WTC11 (cell line): ENCODE data around the gene TEKT5. TPM values are rescaled to one million over a fixed set of nuclear protein-coding genes. Genes with fewer than 3 reads are reported as not detected.

Source experiments
- ATAC-seq: fragments of 200-7000 bp; cut with Tn5 transposase; 2 replicates; pipeline ENCODE4 v1.10.0; 2021; ENCODE audit warnings: mild to moderate bottlenecking, moderate library complexity
- CTCF ChIA-PET: fragments of 300-600 bp; sonication (Branson Sonifier 250); formaldehyde crosslinking; loops from one replicate; lab custom pipeline; 2021; ENCODE audit warnings: antibody characterized with exemption; lab: Charles Lee
- POLR2A ChIA-PET: fragments of 350-600 bp; sonication (Branson Sonifier 250); formaldehyde crosslinking; loops from one replicate; lab custom pipeline; 2021; ENCODE audit warnings: antibody characterized with exemption; lab: Charles Lee
- DNase-seq: peaks from one replicate; pipeline ENCODE4 v3.0.0; 2021; ENCODE audit warnings: low spot score
- H3K27ac Mint-ChIP-seq: 2 replicates; pipeline ENCODE4 v1.8.0; 2021; ENCODE audit warnings: mixed read lengths
- H3K27me3 Mint-ChIP-seq: 2 replicates; pipeline ENCODE4 v1.8.0; 2021; ENCODE audit warnings: low read depth, mild to moderate bottlenecking, moderate library complexity, mixed read lengths
- H3K36me3 Mint-ChIP-seq: 2 replicates; pipeline ENCODE4 v1.8.0; 2021; ENCODE audit warnings: mixed read lengths
- H3K4me1 Mint-ChIP-seq: 2 replicates; pipeline ENCODE4 v1.8.0; 2022; ENCODE audit warnings: mixed read lengths
- H3K4me3 Mint-ChIP-seq: 2 replicates; pipeline ENCODE4 v1.8.0; 2021; ENCODE audit warnings: mild to moderate bottlenecking, moderate library complexity, mixed read lengths
- H3K9me3 Mint-ChIP-seq: 2 replicates; pipeline ENCODE4 v1.8.0; 2021; ENCODE audit warnings: mixed read lengths
- ELF4 ChIP-seq: sonication (generic); formaldehyde crosslinking; IDR thresholded peaks from 2 replicates; pipeline ENCODE4 v1.8.1; 2022; ENCODE audit warnings: low read depth, mild to moderate bottlenecking, moderate library complexity, missing genetic modification reagents
- MYBL2 ChIP-seq: sonication (generic); formaldehyde crosslinking; IDR thresholded peaks from 2 replicates; pipeline ENCODE4 v1.8.1; 2023; ENCODE audit warnings: mild to moderate bottlenecking, moderate library complexity, missing genetic modification reagents
- NFATC4 ChIP-seq: fragments of 250-450 bp; sonication (Bioruptor Pico); IDR thresholded peaks from 2 replicates; pipeline ENCODE4 v1.9.0; 2021; ENCODE audit warnings: mild to moderate bottlenecking
- NFYB ChIP-seq: sonication (generic); formaldehyde crosslinking; conservative IDR thresholded peaks from 2 replicates; pipeline ENCODE4 v1.8.0; 2022; ENCODE audit warnings: low read depth, missing genetic modification reagents
- SMAD3 ChIP-seq: sonication (generic); formaldehyde crosslinking; IDR thresholded peaks from 2 replicates; pipeline ENCODE4 v1.8.0; 2022; ENCODE audit warnings: missing genetic modification reagents, mild to moderate bottlenecking, borderline replicate concordance
- TP53 ChIP-seq: sonication (generic); formaldehyde crosslinking; IDR thresholded peaks from 2 replicates; pipeline ENCODE4 v1.8.1; 2023; ENCODE audit warnings: mild to moderate bottlenecking, missing genetic modification reagents
- total RNA-seq: library from RNA; stranded (reverse); gene quantifications from 3 replicates; pipeline ENCODE4 v1.2.3, GENCODE V29; 2021
- TF ChIP-seq, protein P1 (sequence below): sonication (generic); formaldehyde crosslinking; IDR thresholded peaks from 2 replicates; pipeline ENCODE4 v1.8.0; 2022; ENCODE audit warnings: mild to moderate bottlenecking, missing genetic modification reagents
- TF ChIP-seq, protein P2 (sequence below): sonication (generic); formaldehyde crosslinking; IDR thresholded peaks from 2 replicates; pipeline ENCODE4 v1.8.1; 2022; ENCODE audit warnings: mild to moderate bottlenecking, missing genetic modification reagents, moderate library complexity, borderline replicate concordance
- TF ChIP-seq, protein P3 (sequence below): sonication (generic); formaldehyde crosslinking; IDR thresholded peaks from 2 replicates; pipeline ENCODE4 v1.8.0; 2023; ENCODE audit warnings: missing genetic modification reagents, mild to moderate bottlenecking, borderline replicate concordance
- TF ChIP-seq, protein P4 (sequence below): fragments of 250-450 bp; sonication (Bioruptor Pico); IDR thresholded peaks from 2 replicates; pipeline ENCODE4 v1.9.0; 2021; ENCODE audit warnings: mild to moderate bottlenecking
- TF ChIP-seq, protein P5 (sequence below): sonication (generic); formaldehyde crosslinking; IDR thresholded peaks from 2 replicates; pipeline ENCODE4 v1.8.1; 2023; ENCODE audit warnings: mild to moderate bottlenecking, missing genetic modification reagents, moderate library complexity
- TF ChIP-seq, protein P6 (sequence below): sonication (generic); formaldehyde crosslinking; IDR thresholded peaks from 2 replicates; pipeline ENCODE4 v1.8.0; 2022; ENCODE audit warnings: missing genetic modification reagents
- TF ChIP-seq, protein P7 (sequence below): sonication (generic); formaldehyde crosslinking; IDR thresholded peaks from 2 replicates; pipeline ENCODE4 v1.8.1; 2022; ENCODE audit warnings: missing genetic modification reagents, borderline replicate concordance
- TF ChIP-seq, protein P8 (sequence below): fragments of 250-450 bp; sonication (Bioruptor Pico); IDR thresholded peaks from 2 replicates; pipeline ENCODE4 v2.1.2; 2022; ENCODE audit warnings: mild to moderate bottlenecking, moderate library complexity

Gene TEKT5
- total RNA-seq, 1 experiment from 2014 or later: 1.1 TPM

DNA sequence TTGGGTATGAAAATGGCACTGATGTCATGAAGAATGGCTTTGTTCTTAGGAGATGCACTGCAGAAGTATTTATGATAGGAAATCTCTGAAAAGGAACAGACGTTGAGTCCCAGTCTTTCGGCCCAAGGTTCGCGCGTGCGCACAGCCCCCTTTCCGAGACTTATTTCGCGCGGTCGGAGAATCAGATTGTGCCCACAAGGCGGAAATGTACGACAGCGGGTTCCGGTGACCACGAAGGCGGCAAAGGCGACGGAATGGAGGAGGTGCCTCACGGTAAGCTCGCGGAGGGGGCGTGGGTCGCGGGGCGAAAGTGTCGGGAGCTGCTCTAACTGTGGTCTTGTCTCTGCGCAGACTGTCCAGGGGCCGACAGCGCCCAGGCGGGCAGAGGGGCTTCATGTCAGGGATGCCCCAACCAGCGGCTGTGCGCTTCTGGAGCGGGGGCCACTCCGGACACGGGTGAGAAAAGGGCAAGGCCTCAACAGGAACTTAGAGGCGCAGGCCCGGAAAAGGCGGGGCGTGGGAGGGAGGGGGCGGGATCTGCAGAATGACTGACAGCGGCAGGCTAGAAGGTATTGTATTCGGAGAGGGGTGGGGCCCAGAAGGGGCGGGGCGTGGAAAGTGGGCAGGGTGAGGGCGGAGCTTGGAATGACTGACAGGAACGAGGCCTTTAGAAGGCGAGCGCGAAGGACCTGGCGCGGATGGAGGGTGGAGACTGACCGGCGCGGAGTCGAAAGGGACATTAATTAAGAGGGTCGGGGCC lies 49.1 kb upstream of the TEKT5 start, which contains the start of gene NUBP1 (continued):
- TF ChIP-seq, protein P1, sequence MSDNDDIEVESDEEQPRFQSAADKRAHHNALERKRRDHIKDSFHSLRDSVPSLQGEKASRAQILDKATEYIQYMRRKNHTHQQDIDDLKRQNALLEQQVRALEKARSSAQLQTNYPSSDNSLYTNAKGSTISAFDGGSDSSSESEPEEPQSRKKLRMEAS: peak; percentile 85
- no peak for TF ChIP-seq NFATC4
- no peak; the same call in 1 of the 2 replicates for TF ChIP-seq ELF4 (CRISPR knock-in tag)
- no peak for TF ChIP-seq NFYB (CRISPR knock-in tag)
- TF ChIP-seq, protein P2, sequence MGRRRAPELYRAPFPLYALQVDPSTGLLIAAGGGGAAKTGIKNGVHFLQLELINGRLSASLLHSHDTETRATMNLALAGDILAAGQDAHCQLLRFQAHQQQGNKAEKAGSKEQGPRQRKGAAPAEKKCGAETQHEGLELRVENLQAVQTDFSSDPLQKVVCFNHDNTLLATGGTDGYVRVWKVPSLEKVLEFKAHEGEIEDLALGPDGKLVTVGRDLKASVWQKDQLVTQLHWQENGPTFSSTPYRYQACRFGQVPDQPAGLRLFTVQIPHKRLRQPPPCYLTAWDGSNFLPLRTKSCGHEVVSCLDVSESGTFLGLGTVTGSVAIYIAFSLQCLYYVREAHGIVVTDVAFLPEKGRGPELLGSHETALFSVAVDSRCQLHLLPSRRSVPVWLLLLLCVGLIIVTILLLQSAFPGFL (CRISPR knock-in tag): peak; percentile 67; the same call in 1 of the 2 replicates
- TF ChIP-seq SMAD3 (CRISPR knock-in tag): no peak
- TF ChIP-seq, protein P3, sequence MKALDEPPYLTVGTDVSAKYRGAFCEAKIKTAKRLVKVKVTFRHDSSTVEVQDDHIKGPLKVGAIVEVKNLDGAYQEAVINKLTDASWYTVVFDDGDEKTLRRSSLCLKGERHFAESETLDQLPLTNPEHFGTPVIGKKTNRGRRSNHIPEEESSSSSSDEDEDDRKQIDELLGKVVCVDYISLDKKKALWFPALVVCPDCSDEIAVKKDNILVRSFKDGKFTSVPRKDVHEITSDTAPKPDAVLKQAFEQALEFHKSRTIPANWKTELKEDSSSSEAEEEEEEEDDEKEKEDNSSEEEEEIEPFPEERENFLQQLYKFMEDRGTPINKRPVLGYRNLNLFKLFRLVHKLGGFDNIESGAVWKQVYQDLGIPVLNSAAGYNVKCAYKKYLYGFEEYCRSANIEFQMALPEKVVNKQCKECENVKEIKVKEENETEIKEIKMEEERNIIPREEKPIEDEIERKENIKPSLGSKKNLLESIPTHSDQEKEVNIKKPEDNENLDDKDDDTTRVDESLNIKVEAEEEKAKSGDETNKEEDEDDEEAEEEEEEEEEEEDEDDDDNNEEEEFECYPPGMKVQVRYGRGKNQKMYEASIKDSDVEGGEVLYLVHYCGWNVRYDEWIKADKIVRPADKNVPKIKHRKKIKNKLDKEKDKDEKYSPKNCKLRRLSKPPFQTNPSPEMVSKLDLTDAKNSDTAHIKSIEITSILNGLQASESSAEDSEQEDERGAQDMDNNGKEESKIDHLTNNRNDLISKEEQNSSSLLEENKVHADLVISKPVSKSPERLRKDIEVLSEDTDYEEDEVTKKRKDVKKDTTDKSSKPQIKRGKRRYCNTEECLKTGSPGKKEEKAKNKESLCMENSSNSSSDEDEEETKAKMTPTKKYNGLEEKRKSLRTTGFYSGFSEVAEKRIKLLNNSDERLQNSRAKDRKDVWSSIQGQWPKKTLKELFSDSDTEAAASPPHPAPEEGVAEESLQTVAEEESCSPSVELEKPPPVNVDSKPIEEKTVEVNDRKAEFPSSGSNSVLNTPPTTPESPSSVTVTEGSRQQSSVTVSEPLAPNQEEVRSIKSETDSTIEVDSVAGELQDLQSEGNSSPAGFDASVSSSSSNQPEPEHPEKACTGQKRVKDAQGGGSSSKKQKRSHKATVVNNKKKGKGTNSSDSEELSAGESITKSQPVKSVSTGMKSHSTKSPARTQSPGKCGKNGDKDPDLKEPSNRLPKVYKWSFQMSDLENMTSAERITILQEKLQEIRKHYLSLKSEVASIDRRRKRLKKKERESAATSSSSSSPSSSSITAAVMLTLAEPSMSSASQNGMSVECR (CRISPR knock-in tag): peak; percentile 58; the same call in 1 of the 2 replicates
- TF ChIP-seq, protein P4, sequence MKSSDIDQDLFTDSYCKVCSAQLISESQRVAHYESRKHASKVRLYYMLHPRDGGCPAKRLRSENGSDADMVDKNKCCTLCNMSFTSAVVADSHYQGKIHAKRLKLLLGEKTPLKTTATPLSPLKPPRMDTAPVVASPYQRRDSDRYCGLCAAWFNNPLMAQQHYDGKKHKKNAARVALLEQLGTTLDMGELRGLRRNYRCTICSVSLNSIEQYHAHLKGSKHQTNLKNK (CRISPR knock-in tag): no peak
- TF ChIP-seq, protein P5, sequence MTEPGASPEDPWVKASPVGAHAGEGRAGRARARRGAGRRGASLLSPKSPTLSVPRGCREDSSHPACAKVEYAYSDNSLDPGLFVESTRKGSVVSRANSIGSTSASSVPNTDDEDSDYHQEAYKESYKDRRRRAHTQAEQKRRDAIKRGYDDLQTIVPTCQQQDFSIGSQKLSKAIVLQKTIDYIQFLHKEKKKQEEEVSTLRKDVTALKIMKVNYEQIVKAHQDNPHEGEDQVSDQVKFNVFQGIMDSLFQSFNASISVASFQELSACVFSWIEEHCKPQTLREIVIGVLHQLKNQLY (CRISPR knock-in tag): no peak
- TF ChIP-seq, all 79 proteins: peak for 16

DNA sequence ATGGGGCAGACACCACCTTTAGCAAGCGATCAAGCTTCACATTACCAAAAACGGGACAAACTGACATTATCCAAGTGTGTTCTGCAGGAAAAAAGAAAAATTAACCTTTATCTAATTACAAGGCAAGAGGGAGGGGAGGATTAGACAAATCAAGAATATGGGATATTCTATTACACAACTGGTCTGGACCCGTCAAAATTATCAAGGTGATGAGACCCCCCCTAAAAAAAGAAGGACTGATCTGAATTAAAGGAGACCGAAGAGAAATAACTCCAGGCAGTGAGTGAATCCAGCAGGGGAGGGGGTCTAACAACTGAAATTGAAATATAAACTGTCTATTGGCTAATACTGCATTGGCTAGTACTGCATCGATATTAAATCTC lies 48.5 kb upstream of the TEKT5 start:
- ChIA-PET POLR2A (interaction anchor here (1.0 kb wide), 1 partner anchor 75 kb away, joined by 3 read pairs; no protein-coding TSS in a partner anchor), CTCF (interaction anchor here (1.3 to 3.1 kb wide), 2 partner anchors 176 to 222 kb away, joined by 4 to 35 read pairs; no protein-coding TSS in a partner anchor)
- peak overlapping the region; percentile 97 for H3K27ac Mint-ChIP-seq
- H3K36me3 Mint-ChIP-seq: no peaks in the 10 kb centered on the region; the same call in 1 of the 2 replicates
- no peak for ATAC-seq
- H3K4me3 Mint-ChIP-seq: peak overlapping the region; percentile 88
- TF ChIP-seq TP53 (CRISPR knock-in tag): no peak
- no peak for TF ChIP-seq MYBL2 (CRISPR knock-in tag)
- H3K9me3 Mint-ChIP-seq: no peaks in the 10 kb centered on the region
- peaks cover 11% of the 10 kb centered on the region for H3K4me1 Mint-ChIP-seq
- no peak for DNase-seq
- H3K27me3 Mint-ChIP-seq: no peaks in the 10 kb centered on the region

DNA sequence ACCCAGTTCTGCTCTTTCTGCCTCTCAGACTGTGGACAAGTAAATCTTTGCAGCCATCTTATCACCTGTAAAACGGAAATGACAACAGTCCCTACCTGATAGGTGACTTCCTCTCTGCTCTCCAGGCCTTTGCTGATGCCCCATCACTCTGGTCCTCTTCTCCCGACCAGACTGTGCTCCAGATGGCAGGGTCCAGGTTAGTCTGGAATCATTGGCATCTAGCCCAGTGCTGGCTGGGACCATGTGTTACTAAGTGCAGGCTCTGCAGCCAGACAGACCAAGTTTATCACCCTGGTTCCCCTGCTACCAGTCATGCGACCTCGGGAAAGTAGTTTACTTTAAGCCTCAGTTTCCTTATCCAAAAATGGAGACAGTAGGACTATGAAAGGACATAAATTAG lies 47.1 kb upstream of the TEKT5 start:
- no peak for DNase-seq
- Mint-ChIP-seq H3K36me3 (no peaks in the 10 kb centered on the region; the same call in 1 of the 2 replicates), H3K27me3 (no peaks in the 10 kb centered on the region), H3K4me1 (peaks cover 11% of the 10 kb centered on the region), H3K4me3 (no peak overlapping the region), H3K9me3 (no peaks in the 10 kb centered on the region), H3K27ac (peak overlapping the region; percentile 57; the same call in 1 of the 2 replicates)
- ChIA-PET POLR2A (no interaction called here), CTCF (no interaction called here)
- no peak for ATAC-seq
- TF ChIP-seq, protein P5 (CRISPR knock-in tag): no peak
- TF ChIP-seq, protein P6, sequence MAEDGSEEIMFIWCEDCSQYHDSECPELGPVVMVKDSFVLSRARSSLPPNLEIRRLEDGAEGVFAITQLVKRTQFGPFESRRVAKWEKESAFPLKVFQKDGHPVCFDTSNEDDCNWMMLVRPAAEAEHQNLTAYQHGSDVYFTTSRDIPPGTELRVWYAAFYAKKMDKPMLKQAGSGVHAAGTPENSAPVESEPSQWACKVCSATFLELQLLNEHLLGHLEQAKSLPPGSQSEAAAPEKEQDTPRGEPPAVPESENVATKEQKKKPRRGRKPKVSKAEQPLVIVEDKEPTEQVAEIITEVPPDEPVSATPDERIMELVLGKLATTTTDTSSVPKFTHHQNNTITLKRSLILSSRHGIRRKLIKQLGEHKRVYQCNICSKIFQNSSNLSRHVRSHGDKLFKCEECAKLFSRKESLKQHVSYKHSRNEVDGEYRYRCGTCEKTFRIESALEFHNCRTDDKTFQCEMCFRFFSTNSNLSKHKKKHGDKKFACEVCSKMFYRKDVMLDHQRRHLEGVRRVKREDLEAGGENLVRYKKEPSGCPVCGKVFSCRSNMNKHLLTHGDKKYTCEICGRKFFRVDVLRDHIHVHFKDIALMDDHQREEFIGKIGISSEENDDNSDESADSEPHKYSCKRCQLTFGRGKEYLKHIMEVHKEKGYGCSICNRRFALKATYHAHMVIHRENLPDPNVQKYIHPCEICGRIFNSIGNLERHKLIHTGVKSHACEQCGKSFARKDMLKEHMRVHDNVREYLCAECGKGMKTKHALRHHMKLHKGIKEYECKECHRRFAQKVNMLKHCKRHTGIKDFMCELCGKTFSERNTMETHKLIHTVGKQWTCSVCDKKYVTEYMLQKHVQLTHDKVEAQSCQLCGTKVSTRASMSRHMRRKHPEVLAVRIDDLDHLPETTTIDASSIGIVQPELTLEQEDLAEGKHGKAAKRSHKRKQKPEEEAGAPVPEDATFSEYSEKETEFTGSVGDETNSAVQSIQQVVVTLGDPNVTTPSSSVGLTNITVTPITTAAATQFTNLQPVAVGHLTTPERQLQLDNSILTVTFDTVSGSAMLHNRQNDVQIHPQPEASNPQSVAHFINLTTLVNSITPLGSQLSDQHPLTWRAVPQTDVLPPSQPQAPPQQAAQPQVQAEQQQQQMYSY: no peak
- TF ChIP-seq, protein P7, sequence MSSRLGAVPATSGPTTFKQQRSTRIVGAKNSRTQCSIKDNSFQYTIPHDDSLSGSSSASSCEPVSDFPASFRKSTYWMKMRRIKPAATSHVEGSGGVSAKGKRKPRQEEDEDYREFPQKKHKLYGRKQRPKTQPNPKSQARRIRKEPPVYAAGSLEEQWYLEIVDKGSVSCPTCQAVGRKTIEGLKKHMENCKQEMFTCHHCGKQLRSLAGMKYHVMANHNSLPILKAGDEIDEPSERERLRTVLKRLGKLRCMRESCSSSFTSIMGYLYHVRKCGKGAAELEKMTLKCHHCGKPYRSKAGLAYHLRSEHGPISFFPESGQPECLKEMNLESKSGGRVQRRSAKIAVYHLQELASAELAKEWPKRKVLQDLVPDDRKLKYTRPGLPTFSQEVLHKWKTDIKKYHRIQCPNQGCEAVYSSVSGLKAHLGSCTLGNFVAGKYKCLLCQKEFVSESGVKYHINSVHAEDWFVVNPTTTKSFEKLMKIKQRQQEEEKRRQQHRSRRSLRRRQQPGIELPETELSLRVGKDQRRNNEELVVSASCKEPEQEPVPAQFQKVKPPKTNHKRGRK (CRISPR knock-in tag): no peak
- TF ChIP-seq, protein P8, sequence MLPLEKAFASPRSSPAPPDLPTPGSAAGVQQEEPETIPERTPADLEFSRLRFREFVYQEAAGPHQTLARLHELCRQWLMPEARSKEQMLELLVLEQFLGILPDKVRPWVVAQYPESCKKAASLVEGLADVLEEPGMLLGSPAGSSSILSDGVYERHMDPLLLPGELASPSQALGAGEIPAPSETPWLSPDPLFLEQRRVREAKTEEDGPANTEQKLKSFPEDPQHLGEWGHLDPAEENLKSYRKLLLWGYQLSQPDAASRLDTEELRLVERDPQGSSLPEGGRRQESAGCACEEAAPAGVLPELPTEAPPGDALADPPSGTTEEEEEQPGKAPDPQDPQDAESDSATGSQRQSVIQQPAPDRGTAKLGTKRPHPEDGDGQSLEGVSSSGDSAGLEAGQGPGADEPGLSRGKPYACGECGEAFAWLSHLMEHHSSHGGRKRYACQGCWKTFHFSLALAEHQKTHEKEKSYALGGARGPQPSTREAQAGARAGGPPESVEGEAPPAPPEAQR (CRISPR knock-in tag): no peak
